ENCODE measurements around the gene MMP13. TPM values are rescaled to one million over a fixed set of nuclear protein-coding genes. Genes with fewer than 3 reads are reported as not detected.

MMP13 gene
- total RNA-seq, 4 donors from 2014 or later = not detected

DNA sequence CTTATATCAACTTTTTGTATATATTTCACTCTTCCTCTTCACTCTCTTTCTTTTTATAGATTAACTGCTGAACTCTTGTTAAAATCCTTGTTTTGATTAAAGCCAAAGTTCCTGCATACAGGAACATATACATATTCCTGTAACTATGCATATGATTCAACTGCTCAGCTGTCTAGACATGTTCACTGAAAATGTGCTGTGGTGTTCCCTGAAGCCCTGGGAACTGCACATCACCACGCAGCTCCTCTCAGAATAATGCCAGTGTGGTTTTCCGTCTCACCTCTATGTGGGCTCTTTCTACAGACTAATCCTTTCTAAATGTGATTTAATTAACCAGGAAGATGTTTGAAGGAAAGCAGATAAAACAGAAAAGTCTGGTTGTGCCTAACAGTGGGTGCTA is 55.2 kb downstream of the MMP13 start:
- Histone ChIP-seq H3K9me3 (no peaks in the 10 kb centered on the region), H3K27me3 (no peaks in the 10 kb centered on the region), H3K4me1 (peaks cover 0 to 11% (median 0%) of the 10 kb centered on the region in 3 donors), H3K4me3 (no peak overlapping the region), H3K36me3 (no peaks in the 10 kb centered on the region), H3K27ac (peak overlapping the region in 2 of 4 donors; percentile 1 to 6)
- WGBS, 2 donors = 42 to 59% methylated on average over 2 of the region's 2 CpGs
- TF ChIP-seq, protein P1, sequence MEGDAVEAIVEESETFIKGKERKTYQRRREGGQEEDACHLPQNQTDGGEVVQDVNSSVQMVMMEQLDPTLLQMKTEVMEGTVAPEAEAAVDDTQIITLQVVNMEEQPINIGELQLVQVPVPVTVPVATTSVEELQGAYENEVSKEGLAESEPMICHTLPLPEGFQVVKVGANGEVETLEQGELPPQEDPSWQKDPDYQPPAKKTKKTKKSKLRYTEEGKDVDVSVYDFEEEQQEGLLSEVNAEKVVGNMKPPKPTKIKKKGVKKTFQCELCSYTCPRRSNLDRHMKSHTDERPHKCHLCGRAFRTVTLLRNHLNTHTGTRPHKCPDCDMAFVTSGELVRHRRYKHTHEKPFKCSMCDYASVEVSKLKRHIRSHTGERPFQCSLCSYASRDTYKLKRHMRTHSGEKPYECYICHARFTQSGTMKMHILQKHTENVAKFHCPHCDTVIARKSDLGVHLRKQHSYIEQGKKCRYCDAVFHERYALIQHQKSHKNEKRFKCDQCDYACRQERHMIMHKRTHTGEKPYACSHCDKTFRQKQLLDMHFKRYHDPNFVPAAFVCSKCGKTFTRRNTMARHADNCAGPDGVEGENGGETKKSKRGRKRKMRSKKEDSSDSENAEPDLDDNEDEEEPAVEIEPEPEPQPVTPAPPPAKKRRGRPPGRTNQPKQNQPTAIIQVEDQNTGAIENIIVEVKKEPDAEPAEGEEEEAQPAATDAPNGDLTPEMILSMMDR (IDR thresholded peaks at IDR 0.05) = no peak
- no peak for TF ChIP-seq POLR2A (IDR thresholded peaks at IDR 0.05)
- no peak for DNase-seq
- intact Hi-C loops (cut with DNase I) = no loop called here

Small RNA genes lying within 50 kb of the gene (small RNA-seq; reads per million reads assigned to genes)
- 0 reads per million in 4 donors for gene RNU7-159P

Other genes starting within 250 kb of the MMP13 start
- under 1 TPM in 1 of 4 donors, not detected in 3; 0.19 TPM for gene MMP27, start 250.0 kb downstream of the MMP13 start, total RNA-seq
- not detected for gene MMP8, start 230.8 kb downstream of the MMP13 start, total RNA-seq
- not detected for gene MMP10, start 175.1 kb downstream of the MMP13 start, total RNA-seq
- under 1 TPM in 2 of 4 donors, not detected in 2; 0.19 to 0.22 TPM for gene MMP1, start 157.6 kb downstream of the MMP13 start, total RNA-seq
- gene MMP3, start 112.1 kb downstream of the MMP13 start, total RNA-seq = not detected
- gene MMP12, start 80.8 kb downstream of the MMP13 start, total RNA-seq = 1 to 10 TPM in 1 of 4 donors, under 1 TPM in 1, not detected in 2; 0.35 to 1.1 TPM
- 10 to 100 TPM; 50.0 to 88.0 (median 63.9) TPM for gene DCUN1D5, start 136.4 kb upstream of the MMP13 start, total RNA-seq
- gene DYNC2H1, start 153.7 kb upstream of the MMP13 start, total RNA-seq = 10 to 100 TPM in 2 of 4 donors, 1 to 10 TPM in 2; 6.8 to 13.9 (median 9.3) TPM

All from esophagus squamous epithelium (tissue), 5 donors.